ENCODE results near the gene PNPLA6. TPM values are rescaled to one million over a fixed set of nuclear protein-coding genes. Genes with fewer than 3 reads are reported as not detected.

PNPLA6 gene
- total and polyA plus RNA-seq, 9 of the 15 experiments (the other 6 are each of a cell fraction or from before 2014, with no cell fraction given), result 0.07 to 30.2 (median 8.3) TPM

DNA sequence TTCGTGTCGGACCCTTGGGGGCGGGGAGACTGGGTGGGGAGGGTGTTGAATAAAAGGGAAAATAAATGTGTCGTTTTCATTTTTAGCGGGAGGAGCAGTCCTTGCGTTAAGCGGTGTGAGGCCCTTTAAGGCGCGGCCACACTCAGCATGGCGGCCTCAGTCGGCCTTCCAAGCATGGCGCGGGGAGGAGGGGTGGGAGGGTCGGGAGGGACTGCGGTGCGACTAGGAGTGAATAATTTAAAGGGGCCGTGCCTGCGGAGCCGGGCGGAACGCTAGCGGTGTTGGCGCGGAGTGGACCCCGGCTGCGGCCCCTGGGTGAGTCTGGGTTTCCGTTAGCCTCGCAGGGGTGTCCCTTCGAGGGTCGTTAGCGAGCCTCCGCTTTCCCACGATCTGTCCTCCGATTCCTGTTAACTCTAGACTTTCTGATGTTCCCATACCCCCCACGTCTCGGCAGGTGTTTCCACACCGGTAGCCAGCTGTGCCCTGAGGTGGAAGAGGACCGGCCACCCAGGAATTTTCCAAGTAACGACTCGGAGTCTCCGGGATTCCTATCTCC lies 1.5 kb upstream of the PNPLA6 start (continued):
- TF ChIP-seq, protein P1, sequence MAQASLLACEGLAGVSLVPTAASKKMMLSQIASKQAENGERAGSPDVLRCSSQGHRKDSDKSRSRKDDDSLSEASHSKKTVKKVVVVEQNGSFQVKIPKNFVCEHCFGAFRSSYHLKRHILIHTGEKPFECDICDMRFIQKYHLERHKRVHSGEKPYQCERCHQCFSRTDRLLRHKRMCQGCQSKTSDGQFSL (CRISPR knock-in tag; IDR thresholded peaks at IDR 0.05), result 0 out of 2 replicates have a peak, but pooled peaks have one; percentile 3
- TF ChIP-seq, protein P1 (tag; IDR thresholded peaks at IDR 0.05), result no peak
- TF ChIP-seq, protein P2, sequence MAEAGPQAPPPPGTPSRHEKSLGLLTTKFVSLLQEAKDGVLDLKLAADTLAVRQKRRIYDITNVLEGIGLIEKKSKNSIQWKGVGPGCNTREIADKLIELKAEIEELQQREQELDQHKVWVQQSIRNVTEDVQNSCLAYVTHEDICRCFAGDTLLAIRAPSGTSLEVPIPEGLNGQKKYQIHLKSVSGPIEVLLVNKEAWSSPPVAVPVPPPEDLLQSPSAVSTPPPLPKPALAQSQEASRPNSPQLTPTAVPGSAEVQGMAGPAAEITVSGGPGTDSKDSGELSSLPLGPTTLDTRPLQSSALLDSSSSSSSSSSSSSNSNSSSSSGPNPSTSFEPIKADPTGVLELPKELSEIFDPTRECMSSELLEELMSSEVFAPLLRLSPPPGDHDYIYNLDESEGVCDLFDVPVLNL (CRISPR knock-in tag; IDR thresholded peaks at IDR 0.05; ENCODE audit: low read depth), result no peak
- peak; percentile 44 to 78 for TF ChIP-seq MAZ (CRISPR knock-in tag; conservative IDR thresholded peaks at IDR 0.05 in 1 of 2, IDR thresholded peaks at IDR 0.05 in 1 of 2)
- TF ChIP-seq ETV5 (CRISPR knock-in tag; IDR thresholded peaks at IDR 0.05; ENCODE audit: low read depth), result peak; percentile 6; the same call in 1 of the 2 replicates
- peak; percentile 68 for TF ChIP-seq ZBTB7A (IDR thresholded peaks at IDR 0.05; ENCODE audit: borderline replicate concordance, control insufficient read depth, low read depth, low read length)
- peak; percentile 65; the same call in 1 of the 2 replicates for TF ChIP-seq CREM (IDR thresholded peaks at IDR 0.05; ENCODE audit: low read depth)
- peak; percentile 92 to 100 (median 99) for TF ChIP-seq YY1 (IDR thresholded peaks at IDR 0.05; ENCODE audit: borderline replicate concordance in 1 of 3, control insufficient read depth in 1 of 3, extremely low read depth in 1 of 3, insufficient read depth in 3 of 3, insufficient read length in 1 of 3, insufficient replicate concordance in 2 of 3, low read depth in 1 of 3, low read length in 2 of 3)
- TF ChIP-seq SIX5 (IDR thresholded peaks at IDR 0.05; ENCODE audit: borderline replicate concordance in 1 of 2, insufficient read depth in 1 of 2, low read depth in 1 of 2, low read length in 2 of 2), result peak; percentile 54 to 57; a peak in 3 of 4 replicates
- peak; percentile 28; the same call in 1 of the 2 replicates for TF ChIP-seq PHF8 (IDR thresholded peaks at IDR 0.05; ENCODE audit: borderline replicate concordance, low read length)
- TF ChIP-seq, protein P3, sequence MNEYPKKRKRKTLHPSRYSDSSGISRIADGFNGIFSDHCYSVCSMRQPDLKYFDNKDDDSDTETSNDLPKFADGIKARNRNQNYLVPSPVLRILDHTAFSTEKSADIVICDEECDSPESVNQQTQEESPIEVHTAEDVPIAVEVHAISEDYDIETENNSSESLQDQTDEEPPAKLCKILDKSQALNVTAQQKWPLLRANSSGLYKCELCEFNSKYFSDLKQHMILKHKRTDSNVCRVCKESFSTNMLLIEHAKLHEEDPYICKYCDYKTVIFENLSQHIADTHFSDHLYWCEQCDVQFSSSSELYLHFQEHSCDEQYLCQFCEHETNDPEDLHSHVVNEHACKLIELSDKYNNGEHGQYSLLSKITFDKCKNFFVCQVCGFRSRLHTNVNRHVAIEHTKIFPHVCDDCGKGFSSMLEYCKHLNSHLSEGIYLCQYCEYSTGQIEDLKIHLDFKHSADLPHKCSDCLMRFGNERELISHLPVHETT (CRISPR knock-in tag; conservative IDR thresholded peaks at IDR 0.05 in 1 of 2, IDR thresholded peaks at IDR 0.05 in 1 of 2), result peak in 1 of 2 experiments; percentile 58; a peak in 1 of 4 replicates
- TF ChIP-seq, protein P4, sequence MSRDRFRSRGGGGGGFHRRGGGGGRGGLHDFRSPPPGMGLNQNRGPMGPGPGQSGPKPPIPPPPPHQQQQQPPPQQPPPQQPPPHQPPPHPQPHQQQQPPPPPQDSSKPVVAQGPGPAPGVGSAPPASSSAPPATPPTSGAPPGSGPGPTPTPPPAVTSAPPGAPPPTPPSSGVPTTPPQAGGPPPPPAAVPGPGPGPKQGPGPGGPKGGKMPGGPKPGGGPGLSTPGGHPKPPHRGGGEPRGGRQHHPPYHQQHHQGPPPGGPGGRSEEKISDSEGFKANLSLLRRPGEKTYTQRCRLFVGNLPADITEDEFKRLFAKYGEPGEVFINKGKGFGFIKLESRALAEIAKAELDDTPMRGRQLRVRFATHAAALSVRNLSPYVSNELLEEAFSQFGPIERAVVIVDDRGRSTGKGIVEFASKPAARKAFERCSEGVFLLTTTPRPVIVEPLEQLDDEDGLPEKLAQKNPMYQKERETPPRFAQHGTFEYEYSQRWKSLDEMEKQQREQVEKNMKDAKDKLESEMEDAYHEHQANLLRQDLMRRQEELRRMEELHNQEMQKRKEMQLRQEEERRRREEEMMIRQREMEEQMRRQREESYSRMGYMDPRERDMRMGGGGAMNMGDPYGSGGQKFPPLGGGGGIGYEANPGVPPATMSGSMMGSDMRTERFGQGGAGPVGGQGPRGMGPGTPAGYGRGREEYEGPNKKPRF (IDR thresholded peaks at IDR 0.05; ENCODE audit: low read depth, low read length), result no peak
- TF ChIP-seq RAD21 (CRISPR knock-in tag; conservative IDR thresholded peaks at IDR 0.05 in 1 of 2, IDR thresholded peaks at IDR 0.05 in 1 of 2), result no peak
- TF ChIP-seq JUND (IDR thresholded peaks at IDR 0.05; ENCODE audit: borderline replicate concordance, low read depth, low read length), result 0 out of 2 replicates have a peak, but pooled peaks have one; percentile 8
- no peak for TF ChIP-seq JUND (tag; IDR thresholded peaks at IDR 0.05; ENCODE audit: borderline replicate concordance, low read depth, low read length)
- TF ChIP-seq BHLHE40 (IDR thresholded peaks at IDR 0.05; ENCODE audit: low read length), result no peak
- peak; percentile 40 for TF ChIP-seq HMGN3 (IDR thresholded peaks at IDR 0.05; ENCODE audit: borderline replicate concordance, extremely low read depth, insufficient read length, low read depth, low read length)
- peak; percentile 45 for TF ChIP-seq NEUROD1 (IDR thresholded peaks at IDR 0.05; ENCODE audit: borderline replicate concordance, low read depth, low read length, partially characterized antibody)
